Stimulated activated CD8-positive, alpha-beta memory T cell treated with anti-CD3 and anti-CD28 coated beads, Interleukin-4, amount 100 ng/mL, for 24 hours (primary cell): Measurements from ENCODE around the gene PDE4B.

Source experiments
- DNase-seq: peaks from one replicate; pipeline ENCODE4 v3.0.0-alpha.2; 2020; ENCODE audit warnings: low read depth

Gene PDE4B

GRCh38 chr1:65792669-65793358, at the start of gene PDE4B:
TSS of gene PDE4B (plus strand) at chr1:65792895.
- no peak for DNase-seq

DNA sequence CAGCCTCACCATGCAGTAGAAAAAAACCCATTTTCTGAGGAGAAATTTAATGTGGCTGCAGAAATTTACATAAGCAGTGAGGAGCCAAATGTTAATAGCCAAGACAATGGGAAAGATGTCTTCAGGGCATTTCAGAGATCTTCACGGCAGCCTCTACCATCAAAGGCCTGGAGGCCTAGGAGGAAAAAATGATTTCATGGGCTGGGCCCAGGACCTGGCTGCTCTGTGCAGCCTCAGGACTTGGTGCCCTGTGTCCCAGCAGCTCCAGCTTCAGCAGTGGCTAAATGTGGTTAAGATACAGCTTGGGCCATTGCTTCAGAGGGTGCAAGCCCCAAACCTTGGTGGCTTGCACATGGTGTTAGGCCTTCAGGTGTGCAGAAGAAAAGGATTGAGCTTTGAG, 48.0 kb upstream of the PDE4B start:
- no peak for DNase-seq

GRCh38 chr1:65751961-65752360, 40.7 kb upstream of the PDE4B start:
- DNase-seq = no peak

- no peak for DNase-seq
These were observed 36.1 kb upstream of the PDE4B start for GRCh38 chr1:65756616-65757015.

- no peak for DNase-seq
These were observed 35.2 kb upstream of the PDE4B start for GRCh38 chr1:65757531-65757930.

GRCh38 chr1:65758128-65758527, 34.6 kb upstream of the PDE4B start:
- DNase-seq = no peak

DNA sequence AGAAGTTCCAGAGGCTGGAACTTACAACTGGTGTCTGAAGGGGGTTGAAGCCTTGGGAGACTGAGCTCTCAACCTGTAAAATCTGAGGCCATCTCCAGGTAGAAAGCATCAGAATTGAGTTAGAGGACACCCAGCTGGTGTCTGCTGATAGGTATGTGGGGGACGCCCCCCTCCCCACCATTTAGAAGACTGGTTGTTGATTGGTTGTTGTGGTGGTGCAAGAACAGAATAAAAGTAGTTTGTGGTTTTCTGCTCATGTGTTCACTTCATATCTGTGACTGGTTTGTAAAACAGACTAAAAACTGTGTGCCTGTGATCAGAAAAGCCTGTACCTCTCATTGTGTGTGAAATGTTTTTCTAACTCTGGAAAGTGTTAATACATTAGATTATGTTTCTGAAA, 33.2 kb upstream of the PDE4B start:
- no peak for DNase-seq

DNA sequence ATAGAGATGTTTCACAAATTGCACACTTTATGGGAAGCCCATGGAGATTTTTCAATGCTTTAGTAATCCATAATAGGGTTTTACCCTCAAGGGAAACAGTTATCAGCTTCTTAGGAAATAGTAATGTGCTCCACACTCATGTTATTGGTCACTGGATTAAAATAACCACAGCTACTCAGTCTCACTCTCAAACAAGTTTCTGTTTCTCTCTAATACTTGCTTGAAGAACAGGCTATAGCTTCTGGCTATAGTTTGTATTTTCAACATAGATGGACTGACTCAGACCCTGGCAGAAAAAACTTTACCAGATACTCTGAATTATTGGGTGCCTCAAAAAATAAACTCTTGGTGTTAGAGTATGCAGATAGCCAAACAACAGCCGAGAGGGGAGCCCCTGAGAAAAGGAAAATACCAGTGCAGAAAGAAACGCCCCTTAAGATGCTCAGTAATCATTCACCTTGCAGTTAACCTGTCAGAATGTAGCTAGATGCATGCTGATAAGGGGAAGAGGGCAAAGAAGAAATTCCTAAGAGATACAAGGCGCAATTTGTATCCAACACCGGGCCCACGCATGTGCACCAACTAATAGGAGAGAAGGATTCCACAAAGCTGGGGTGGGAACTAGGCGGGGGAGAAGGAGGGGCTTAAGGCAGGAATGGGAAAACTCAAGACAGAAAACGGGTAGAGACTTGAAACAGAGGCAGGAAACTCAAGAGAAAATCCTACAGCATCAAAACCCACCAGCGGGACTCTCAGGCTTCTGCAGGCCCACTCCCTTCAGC, 30.4 kb upstream of the PDE4B start:
- DNase-seq = no peak

GRCh38 chr1:65764052-65764451, 28.6 kb upstream of the PDE4B start:
- no peak for DNase-seq

DNA sequence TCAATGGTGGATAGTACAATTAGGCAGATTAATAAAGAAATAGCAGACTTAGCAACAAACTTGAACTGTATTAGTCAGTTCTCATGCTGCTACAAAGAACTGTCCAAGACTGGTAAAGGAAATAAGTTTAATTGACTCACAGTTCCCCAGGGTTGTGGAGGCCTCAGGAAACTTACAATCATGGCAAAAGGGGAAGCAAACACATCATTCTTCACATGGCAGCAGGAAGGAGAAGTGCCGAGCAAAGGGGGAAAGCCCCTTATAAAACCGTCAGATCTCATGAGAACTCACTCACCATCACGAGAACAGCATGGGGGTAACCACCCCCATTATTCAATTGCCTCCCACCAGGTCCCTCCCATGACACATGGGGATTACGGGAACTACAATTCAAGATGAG, 27.1 kb upstream of the PDE4B start:
- DNase-seq = no peak

GRCh38 chr1:65769636-65770035, 23.1 kb upstream of the PDE4B start:
- no peak for DNase-seq

GRCh38 chr1:65772607-65773006, 20.1 kb upstream of the PDE4B start:
- no peak for DNase-seq

- DNase-seq = no peak
These were observed 19.1 kb upstream of the PDE4B start for GRCh38 chr1:65773391-65774123.

- no peak for DNase-seq
These were observed 3.9 kb upstream of the PDE4B start for GRCh38 chr1:65788762-65789161.

DNA sequence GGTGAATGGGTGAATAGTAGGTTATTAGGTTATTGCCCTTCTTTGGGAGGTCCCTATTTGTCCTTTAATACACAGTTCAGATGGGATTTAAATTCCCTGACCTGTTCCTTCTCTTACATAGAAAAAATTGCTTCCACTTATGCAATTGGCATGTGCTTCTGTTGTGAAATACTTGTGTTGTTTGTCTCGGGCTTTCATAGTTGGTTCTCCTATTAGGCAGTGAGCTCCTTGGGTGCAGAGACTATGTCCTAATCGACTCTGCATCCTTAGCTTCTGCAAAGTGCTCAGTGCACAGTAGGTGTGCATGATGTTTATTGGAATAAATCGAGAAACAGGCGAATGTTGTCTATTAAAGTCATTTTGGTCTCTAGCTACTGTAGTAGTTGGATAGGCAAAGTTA, 1.3 kb upstream of the PDE4B start:
- DNase-seq = no peak

GRCh38 chr1:65791801-65792668, 660 bp upstream of the PDE4B start:
- DNase-seq = no peak

- no peak for DNase-seq
These were observed 651 bp downstream of the PDE4B start for GRCh38 chr1:65793359-65793732.

DNA sequence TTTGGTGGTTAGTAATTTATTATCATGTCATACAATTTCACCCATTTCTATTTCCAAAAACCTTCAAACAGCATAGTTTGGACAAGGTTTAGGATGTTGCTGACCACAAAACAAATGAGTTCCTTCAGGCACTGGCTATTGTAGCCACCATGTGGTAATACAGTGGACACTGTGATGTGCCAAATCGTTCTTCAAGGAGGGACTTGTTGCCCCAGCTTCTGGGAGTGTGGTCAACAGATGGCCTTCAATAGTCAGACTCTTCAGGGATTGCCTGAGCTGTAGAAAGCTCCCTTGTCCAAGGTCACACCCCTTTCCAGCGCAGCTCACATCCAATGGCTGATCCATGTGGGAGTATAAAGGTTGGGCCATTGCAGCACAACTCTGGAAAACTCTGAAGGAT, 2.6 kb downstream of the PDE4B start:
- no peak for DNase-seq

GRCh38 chr1:65799601-65800000, 6.9 kb downstream of the PDE4B start:
- no peak for DNase-seq

DNA sequence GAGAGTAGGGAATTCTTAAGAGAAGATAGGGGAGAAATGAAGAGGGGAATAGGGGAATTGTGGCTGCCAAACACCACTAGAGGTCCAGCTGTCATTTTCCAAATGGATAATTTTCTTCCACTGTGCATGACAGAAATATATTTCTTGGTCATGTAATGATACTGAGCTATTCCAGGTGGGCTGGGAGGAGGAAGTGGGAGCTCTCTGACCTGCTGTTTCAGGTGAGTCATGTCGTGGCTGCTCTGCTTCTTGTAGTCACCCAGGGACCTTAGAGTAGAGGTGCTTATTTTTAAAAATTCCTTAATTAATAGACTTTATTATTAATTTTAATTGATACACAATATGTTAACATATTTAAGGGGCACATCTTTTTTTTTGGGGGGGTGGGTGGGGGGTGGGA, 11.9 kb downstream of the PDE4B start:
- no peak for DNase-seq

DNA sequence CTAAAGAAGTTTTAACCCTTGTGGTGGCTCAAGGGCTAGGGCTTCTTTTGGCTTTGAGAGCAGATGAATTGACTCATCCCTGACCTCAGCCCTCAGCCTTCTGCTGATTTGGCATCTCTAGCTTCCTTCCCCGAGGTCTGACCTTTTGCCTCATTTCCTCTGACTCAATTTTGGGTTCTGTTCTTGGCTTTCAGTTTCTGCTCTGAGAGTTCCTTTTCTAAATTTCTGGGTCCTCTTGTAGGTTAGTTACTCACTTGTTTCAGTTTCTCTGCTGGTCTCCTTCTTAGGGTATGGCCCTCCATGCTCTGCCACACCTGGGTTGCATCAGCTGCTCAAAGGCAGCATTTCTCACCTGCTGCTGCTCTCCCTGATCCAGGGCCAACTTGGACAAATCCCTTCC, 19.4 kb downstream of the PDE4B start:
- DNase-seq = peak; percentile 17

DNA sequence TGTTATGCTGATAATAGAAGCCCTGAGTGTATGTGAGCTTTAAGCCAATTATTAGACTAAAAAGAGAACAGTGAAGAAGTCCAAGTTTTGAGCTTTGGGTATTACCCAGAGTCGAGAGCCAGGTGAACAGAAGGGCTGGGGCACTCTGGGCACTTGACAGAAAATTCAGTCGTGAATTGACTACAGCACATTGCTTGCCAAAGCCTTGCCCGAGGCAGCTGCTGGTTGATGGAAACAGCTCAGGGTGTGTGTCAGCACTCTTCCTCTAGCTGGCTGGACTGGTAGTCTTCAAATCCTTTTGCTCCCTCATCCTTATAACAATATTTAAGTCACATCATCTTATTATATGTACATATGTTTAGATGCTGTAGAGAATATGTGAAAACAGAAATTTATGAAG, 21.3 kb downstream of the PDE4B start:
- DNase-seq = no peak
